SK-N-MC (cell line): ENCODE measurements around the gene PTPN4.

ENCODE experiments used
- DNase-seq: peaks from one replicate; pipeline ENCODE4 v3.0.0-alpha.2; 2011; ENCODE audit warnings: low read depth, low spot score
- H3K27ac ChIP-seq: fragments of 200-600 bp; sonication (generic); 2 replicates; pipeline ENCODE4 v1.5.1; 2016; ENCODE audit warnings: mixed run types
- H3K36me3 ChIP-seq: fragments of 200-600 bp; sonication (generic); 2 replicates; pipeline ENCODE4 v1.6.1; 2017; ENCODE audit warnings: antibody characterized with exemption, low read length, mixed read lengths; ENCODE audit not compliant: insufficient read depth
- H3K4me3 ChIP-seq: fragments of 200-600 bp; sonication (generic); 2 replicates; pipeline ENCODE4 v1.5.1; 2016
- H3K9ac ChIP-seq: fragments of 200-600 bp; sonication (generic); 2 replicates; pipeline ENCODE4 v1.8.0; 2017; ENCODE audit warnings: mixed run types, mixed read lengths; ENCODE audit not compliant: insufficient read length
- H3K9me3 ChIP-seq: fragments of 200-600 bp; sonication (generic); 2 replicates; pipeline ENCODE4 v1.6.1; 2017; ENCODE audit warnings: low read depth, mild to moderate bottlenecking, antibody characterized with exemption, low read length, moderate library complexity, mixed read lengths
- EZH2 ChIP-seq: fragments of 200-600 bp; sonication (generic); IDR thresholded peaks from one replicate; pipeline ENCODE4 v1.6.1; 2017; ENCODE audit warnings: antibody characterized with exemption
- FOXP2 ChIP-seq: optimal IDR thresholded peaks from 2 replicates; pipeline ENCODE3; 2011; ENCODE audit warnings: mild to moderate bottlenecking, moderate library complexity; ENCODE audit not compliant: insufficient read depth; ENCODE audit errors: extremely low read length, control extremely low read depth
- POLR2AphosphoS5 ChIP-seq: IDR thresholded peaks from 2 replicates; pipeline ENCODE4 v1.6.1; 2012; ENCODE audit warnings: mild to moderate bottlenecking, low read depth, low read length, borderline replicate concordance

Gene PTPN4

DNA sequence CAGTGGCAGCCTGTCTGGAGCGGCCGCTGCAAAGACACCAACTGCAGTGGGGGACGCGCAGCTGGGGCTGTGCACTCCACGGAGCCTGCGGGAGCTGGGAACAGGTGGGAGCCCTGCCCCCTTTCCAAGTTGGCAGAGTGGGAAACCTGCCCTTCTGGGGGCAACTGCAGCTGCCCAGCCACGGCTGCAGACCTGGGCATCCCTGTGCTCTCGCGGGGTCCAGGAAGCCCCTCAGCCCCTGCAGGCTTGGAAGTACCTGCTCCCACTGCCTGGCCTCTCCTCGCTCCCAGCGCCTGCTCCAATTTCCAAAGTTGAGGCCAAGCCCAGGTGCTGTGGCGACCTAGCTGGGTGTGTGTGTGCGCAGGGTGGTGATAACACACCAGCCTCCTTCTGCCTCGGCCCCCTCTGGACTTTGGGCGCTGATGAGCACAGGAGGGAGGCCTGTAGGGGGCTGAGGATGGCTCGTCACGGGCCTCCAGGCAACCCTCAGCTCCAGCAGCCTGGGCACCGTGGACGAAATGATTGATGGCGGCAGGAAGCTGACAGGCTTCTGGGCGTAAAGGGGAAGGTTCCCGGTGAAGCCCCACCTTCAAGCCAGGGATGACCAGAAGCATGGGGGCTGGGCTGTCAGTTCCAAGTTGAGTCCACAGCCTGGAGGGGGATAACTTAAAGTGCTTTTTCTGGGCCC, 76.9 kb downstream of the PTPN4 start:
- no peaks in the 10 kb centered on the region for H3K36me3 ChIP-seq
- no peak overlapping the region for H3K27ac ChIP-seq
- H3K9me3 ChIP-seq = no peaks in the 10 kb centered on the region
- H3K4me3 ChIP-seq = no peak overlapping the region
- TF ChIP-seq EZH2 (no peak), POLR2AphosphoS5 (no peak), FOXP2 (no peak)
- H3K9ac ChIP-seq = no peak overlapping the region
- no peak for DNase-seq

DNA sequence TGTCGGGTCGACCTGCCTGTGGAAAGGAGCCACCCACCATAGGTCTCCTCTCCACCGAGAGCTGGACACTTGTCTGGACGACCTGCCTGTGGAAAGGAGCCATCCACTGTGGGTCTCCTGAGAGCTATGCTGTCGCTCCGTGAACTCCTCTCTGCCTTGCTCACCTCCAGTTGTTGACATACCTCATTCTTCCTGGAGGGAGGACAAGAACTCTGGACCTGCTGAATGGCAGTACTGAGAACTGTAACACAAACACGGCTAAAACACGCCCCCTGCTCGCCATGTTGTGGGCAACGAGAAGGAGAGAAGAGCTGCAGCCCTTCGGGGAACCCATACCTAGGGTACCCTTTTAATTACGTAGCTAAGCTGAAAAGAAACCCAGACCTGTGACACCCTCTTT, 77.6 kb downstream of the PTPN4 start:
- no peaks in the 10 kb centered on the region for H3K9me3 ChIP-seq
- no peak overlapping the region for H3K4me3 ChIP-seq
- no peak overlapping the region for H3K9ac ChIP-seq
- H3K27ac ChIP-seq = no peak overlapping the region
- H3K36me3 ChIP-seq = no peaks in the 10 kb centered on the region
- no peak for DNase-seq
- TF ChIP-seq EZH2 (no peak), FOXP2 (no peak), POLR2AphosphoS5 (no peak)

DNA sequence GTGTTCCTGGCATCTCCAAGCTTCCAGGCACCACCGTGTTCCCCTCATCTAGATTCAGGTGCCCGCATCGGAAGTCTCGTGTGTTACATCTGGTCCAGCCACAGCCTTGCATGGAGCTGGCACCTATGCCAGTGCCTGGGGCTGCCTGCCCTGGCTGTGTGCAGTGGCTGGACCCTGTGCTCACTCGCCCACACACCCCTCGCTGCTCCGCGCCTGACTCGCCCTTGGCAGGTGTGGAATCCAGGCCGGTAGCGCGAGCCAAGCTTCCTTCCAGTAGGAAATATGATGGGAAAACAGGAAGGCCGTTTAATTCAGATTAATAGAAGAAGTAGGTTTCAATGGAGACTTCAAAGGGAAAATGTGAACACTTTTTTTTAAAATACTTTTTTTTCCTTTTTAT, 78.0 kb downstream of the PTPN4 start:
- Histone ChIP-seq H3K4me3 (no peak overlapping the region), H3K36me3 (no peaks in the 10 kb centered on the region), H3K9ac (no peak overlapping the region), H3K9me3 (no peaks in the 10 kb centered on the region), H3K27ac (no peak overlapping the region)
- TF ChIP-seq EZH2 (no peak), POLR2AphosphoS5 (no peak), FOXP2 (no peak)
- no peak for DNase-seq

DNA sequence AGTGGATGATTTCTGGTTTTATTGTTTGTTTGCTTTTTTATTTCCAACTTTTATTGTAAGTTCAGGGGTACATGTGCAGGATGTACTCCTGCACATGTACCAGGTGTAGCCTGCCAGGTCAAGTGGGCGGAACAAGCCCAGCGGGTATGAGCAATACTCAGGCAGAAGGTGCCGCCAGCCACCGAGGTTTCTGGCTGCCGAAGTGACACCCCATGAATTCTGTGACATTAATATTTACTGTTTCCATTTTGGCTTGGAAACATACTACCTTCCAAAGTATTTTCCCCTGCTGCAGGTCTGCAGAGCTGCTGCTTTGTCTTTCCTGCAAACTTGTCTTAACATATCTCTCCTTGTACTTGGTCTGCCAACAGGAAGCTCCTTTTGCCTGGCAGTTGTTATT, 78.5 kb downstream of the PTPN4 start:
- DNase-seq = no peak
- no peaks in the 10 kb centered on the region for H3K9me3 ChIP-seq
- H3K36me3 ChIP-seq = no peaks in the 10 kb centered on the region
- H3K9ac ChIP-seq = no peak overlapping the region
- H3K4me3 ChIP-seq = no peak overlapping the region
- no peak overlapping the region for H3K27ac ChIP-seq
- TF ChIP-seq EZH2 (no peak), FOXP2 (no peak), POLR2AphosphoS5 (no peak)

DNA sequence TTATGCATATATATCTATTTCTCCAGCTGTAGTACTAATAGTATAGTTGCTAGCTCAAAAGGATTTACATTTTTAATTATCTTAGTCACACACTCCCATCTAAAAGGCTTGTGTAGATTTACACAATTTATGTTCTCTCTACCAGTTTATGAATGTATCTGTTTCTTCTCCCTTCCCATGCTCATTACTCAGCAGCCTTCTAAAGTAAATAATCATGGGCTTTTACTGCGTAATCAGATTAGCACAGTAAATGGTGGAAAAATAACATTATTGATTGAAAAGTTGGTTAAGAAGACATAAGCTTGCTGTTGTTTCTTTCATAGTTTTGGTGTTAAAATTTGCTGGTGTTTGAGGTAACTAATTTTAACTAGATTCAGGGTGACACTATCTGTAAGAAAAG, 81.8 kb downstream of the PTPN4 start:
- TF ChIP-seq POLR2AphosphoS5 (no peak), FOXP2 (no peak), EZH2 (no peak)
- DNase-seq = no peak
- Histone ChIP-seq H3K27ac (peak overlapping the region; percentile 42; the same call in 1 of the 2 replicates), H3K4me3 (no peak overlapping the region), H3K36me3 (no peaks in the 10 kb centered on the region), H3K9ac (no peak overlapping the region), H3K9me3 (no peaks in the 10 kb centered on the region)

DNA sequence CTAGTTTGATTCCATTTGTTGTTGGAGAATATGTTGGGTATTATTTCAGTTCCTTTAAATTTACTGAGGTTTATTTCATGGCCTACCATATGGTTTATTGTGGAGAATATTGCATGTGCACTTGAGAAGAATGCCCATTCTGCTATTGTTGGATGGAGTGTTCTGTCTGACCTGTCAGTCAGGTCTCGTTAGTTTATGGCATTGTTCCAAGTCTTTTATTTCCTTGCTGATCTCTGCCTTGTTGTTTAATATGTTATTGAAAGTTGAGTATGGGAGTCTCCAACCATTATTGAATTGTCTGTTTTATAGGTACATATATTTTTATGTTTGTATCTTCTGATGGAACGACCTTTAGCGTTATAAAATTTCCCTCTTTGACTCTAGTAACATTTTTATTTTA, 86.3 kb downstream of the PTPN4 start:
- Histone ChIP-seq H3K9ac (no peak overlapping the region), H3K9me3 (peaks cover 3% of the 10 kb centered on the region; the same call in 1 of the 2 replicates), H3K4me3 (no peak overlapping the region), H3K27ac (no peak overlapping the region), H3K36me3 (no peaks in the 10 kb centered on the region)
- no peak for TF ChIP-seq POLR2AphosphoS5
- TF ChIP-seq FOXP2 = no peak
- no peak for TF ChIP-seq EZH2
- no peak for DNase-seq

DNA sequence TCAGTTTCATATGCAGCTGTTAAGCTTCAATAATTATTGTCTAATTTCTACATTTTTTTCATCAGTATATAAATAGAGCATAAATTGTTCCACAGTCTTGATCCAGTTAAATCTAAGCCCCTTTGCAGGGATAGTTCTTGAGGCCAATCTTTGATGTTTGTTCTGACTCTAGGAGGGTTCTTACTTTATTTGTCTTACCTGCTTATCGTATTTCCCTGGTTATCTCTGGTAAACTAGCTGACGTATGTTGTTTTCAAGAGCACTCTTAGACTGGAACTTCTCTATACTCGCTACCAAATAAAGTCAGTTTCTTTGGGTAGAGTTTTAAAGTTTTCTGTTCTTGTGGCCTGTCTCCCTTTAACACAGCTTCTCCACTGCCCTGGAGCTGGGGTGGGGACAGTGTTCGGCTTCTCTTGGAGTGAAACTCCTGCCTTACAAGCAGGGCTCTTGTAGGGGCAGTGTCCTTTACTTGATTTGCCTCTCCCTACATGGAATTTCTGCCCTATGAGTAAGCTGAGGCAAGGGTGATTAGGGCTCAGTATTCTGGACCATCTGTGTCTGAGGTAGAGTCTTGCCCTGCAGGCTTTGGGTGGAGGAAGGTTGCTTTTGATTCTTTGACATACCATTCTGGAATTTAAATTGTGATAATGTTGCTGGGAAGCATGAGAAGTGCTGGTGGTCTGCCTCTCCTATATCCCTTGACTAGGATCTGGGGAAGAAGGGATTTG, 90.3 kb downstream of the PTPN4 start:
- H3K9ac ChIP-seq = no peak overlapping the region
- no peak for DNase-seq
- no peak overlapping the region for H3K4me3 ChIP-seq
- no peaks in the 10 kb centered on the region for H3K36me3 ChIP-seq
- H3K27ac ChIP-seq = no peak overlapping the region
- TF ChIP-seq EZH2 (no peak), FOXP2 (no peak), POLR2AphosphoS5 (no peak)
- H3K9me3 ChIP-seq = peaks cover 7% of the 10 kb centered on the region; the same call in 1 of the 2 replicates

DNA sequence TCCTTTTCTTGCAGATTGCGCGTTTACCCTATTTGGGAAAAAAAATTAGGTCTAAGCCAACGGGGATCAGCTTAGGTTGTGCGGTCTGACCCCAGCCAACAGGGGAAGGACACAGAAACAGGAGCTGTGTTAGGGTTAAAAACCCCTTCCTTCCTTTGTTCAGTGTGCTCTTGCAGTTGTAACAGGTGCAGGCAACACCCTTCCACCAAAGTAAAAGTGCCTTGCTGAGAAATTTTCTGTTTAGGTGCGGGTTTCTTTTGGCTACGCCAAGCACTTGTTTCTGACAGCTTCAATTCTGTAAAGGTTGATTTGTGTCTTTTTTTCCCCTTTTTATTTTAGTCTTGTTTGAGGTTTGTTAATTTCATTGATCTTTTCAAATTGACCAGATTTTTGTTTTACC, 92.5 kb downstream of the PTPN4 start:
- no peak overlapping the region for H3K27ac ChIP-seq
- no peak for TF ChIP-seq FOXP2
- no peak for TF ChIP-seq EZH2
- TF ChIP-seq POLR2AphosphoS5 = no peak
- no peak overlapping the region for H3K4me3 ChIP-seq
- no peak overlapping the region for H3K9ac ChIP-seq
- no peaks in the 10 kb centered on the region for H3K36me3 ChIP-seq
- DNase-seq = no peak
- peaks cover 7% of the 10 kb centered on the region; the same call in 1 of the 2 replicates for H3K9me3 ChIP-seq
